GM10248 (cell line): ENCODE measurements around the gene PIF1.
"Not testable (repeated sequence)": the region's sequence is repeated elsewhere in the genome, so short reads cannot be mapped to it uniquely, and the experiment has no call there.

Experiments
- CTCF ChIA-PET: fragments of 300-600 bp; sonication (Branson Sonifier 250); formaldehyde crosslinking; extraction: SDS; loops from one replicate; lab custom pipeline; 2021; ENCODE audit warnings: antibody characterized with exemption; lab: Yijun Ruan, JAX
- POLR2A ChIA-PET: fragments of 350-650 bp; sonication (Branson Sonifier 250); formaldehyde crosslinking; extraction: SDS; loops from one replicate; lab custom pipeline; 2020; ENCODE audit warnings: antibody characterized with exemption; lab: Yijun Ruan, JAX
- DNase-seq: peaks from one replicate; pipeline ENCODE4 v3.0.0; 2012; ENCODE audit errors: extremely low spot score
- CTCF ChIP-seq: IDR thresholded peaks from 2 replicates; pipeline ENCODE4 v1.5.1; 2012; ENCODE audit warnings: mild to moderate bottlenecking, low read depth; ENCODE audit errors: extremely low read depth, missing control alignments, control extremely low read depth

Gene PIF1

GRCh38 chr15:64824929-64825430 lies 467 bp downstream of the PIF1 start:
- ChIA-PET POLR2A (interaction anchor here (0.6 to 1.1 kb wide), 4 partner anchors 9 to 477 kb away, joined by 3 to 11 read pairs (median 4); no protein-coding TSS in a partner anchor), CTCF (interaction anchor here (0.9 to 2.3 kb wide), 4 partner anchors 11 to 81 kb away, joined by 4 to 12 read pairs (median 10); no protein-coding TSS in a partner anchor)
- TF ChIP-seq CTCF: no peak
- DNase-seq: no peak

DNA sequence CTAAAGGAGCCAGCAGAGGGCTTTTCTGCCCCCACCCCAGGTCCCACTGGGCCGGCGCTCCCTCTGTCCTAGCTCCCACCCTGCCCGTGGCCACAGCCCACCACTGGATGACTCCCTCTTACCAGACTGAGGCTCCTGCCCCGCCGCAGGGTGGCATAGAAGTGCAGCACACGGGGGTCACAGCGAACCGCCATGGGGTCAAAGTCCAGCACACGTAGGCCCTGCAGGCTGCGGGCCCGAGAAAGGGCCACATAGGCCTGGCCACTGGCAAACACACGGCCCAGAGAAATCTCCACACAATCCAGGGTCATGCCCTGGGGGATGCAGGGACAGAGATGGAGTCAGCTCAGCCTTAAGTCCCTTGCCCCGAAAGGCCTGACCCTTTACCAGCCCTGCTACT lies 9.0 kb downstream of the PIF1 start:
- ChIA-PET CTCF (interaction anchor here (1.1 to 16.8 kb wide), 4 partner anchors 19 to 80 kb away, joined by 3 to 300 read pairs (median 10); no protein-coding TSS in a partner anchor), POLR2A (interaction anchor here (0.9 kb wide), 1 partner anchor 9 kb away, joined by 3 read pairs; the partner anchor contains the start of gene PIF1)
- no peak for TF ChIP-seq CTCF

GRCh38 chr15:64814965-64815364 lies 10.5 kb downstream of the PIF1 start:
- DNase-seq, POLR2A ChIA-PET: not testable (repeated sequence)
- CTCF ChIA-PET: interaction anchor here (1.4 to 16.8 kb wide), 6 partner anchors 9 to 93 kb away, joined by 3 to 300 read pairs (median 6); no protein-coding TSS in a partner anchor

More for the DNA sequence above, 9.0 kb downstream of the PIF1 start:
- DNase-seq: no peak

DNA sequence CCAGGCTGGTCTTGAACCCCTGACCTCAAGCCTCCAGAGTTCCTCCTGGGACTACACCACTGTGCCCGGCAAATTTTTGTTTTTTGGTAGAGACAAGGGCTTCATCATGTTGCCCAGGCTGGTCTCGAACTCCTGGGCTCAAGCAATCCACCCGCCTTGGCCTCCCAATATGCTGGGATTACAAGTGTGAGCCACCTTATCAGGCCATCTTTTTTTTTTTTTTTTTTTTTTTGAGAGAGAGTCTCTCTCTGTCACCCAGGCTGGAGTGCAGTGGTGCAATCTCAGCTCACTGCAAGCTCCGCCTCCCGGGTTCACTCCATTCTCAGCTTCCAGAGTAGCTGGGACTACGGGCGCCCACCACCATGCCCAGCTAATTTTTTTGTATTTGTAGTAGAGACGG lies 11.2 kb downstream of the PIF1 start:
- not testable (repeated sequence) for DNase-seq
- ChIA-PET POLR2A (interaction anchor here (0.7 kb wide), 1 partner anchor 130 kb away, joined by 3 read pairs; no protein-coding TSS in a partner anchor), CTCF (interaction anchor here (1.5 to 16.8 kb wide), 4 partner anchors 10 to 94 kb away, joined by 3 to 300 read pairs (median 8); no protein-coding TSS in a partner anchor)

DNA sequence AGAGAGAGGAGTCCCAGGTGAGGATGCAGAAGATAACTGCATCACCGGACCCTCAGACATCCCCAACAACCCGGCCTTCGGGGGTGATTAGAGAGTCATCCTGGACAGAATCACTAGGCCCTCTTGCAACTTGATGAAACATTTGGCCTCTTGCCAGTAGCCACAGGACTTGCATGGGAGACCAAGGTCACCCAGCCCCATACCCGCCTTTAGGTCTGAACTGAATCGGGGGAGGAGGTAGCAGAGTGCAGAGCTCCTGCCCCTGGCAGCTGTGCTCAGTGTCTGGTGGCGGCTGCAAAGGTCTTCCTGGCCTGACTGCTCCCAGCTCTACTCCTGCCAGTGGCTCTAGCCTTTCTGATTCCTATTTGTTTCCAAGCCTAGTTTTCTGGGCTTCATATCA lies 12.4 kb downstream of the PIF1 start:
- ChIA-PET CTCF (interaction anchor here (0.9 to 16.8 kb wide), 3 partner anchors 9 to 77 kb away, joined by 3 to 300 read pairs (median 13); no protein-coding TSS in a partner anchor), POLR2A (interaction anchor here (0.9 kb wide), 1 partner anchor 81 kb away, joined by 3 read pairs; no protein-coding TSS in a partner anchor)
- no peak for TF ChIP-seq CTCF
- DNase-seq: no peak

DNA sequence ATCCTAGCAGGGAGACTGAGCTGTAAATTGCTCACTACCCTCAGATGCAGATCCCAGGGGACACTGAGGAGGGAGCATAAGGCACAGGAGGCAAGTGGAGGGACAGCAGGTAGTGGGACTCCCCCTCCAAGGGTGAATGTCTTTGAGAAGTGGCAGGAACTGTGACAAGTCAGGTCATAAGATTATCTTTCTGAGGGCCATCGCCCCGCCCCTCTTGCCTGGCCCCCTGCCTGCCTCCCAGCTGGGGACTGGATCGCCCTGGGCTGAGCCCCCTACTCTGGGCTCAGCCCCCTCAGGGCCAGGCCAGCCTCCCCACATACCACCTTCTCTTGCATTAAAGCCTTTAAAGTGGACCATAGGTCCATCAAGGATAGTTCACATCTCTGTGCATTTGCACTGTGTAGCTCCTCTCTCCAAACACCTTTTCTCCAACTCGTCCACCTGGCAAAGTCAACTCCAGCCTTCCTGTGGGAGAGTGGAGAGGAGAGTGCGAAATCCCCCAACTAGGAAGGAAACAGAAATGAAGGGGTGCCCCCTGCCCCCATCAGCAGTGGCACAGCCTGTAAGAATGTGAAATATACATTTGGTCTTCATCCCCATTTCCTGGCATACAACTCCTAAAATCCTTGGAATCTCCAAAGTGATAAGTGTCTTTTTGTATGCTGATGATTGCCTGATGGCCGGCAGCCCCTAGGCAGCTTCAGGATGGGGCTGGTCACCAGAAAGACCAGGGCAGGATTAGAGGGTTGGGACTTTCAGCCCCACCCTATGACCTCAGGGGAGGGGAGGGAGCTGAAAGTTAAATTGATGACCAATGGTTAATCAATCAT lies 14.7 kb downstream of the PIF1 start:
- DNase-seq: no peak
- ChIA-PET CTCF (interaction anchor here (0.6 to 16.8 kb wide), 39 partner anchors 8 to 268 kb away, joined by 3 to 300 read pairs (median 5); partner anchors contain the start of gene PIF1), POLR2A (no interaction called here)
- no peak for TF ChIP-seq CTCF
